OCI-LY1 (cell line): ENCODE measurements around the gene BLOC1S6.

Experiments
- H2AFZ ChIP-seq: fragments of 200-600 bp; sonication (generic), shearing (Covaris generic); 2 replicates; pipeline ENCODE4 v1.6.0; 2014; ENCODE audit warnings: antibody characterized with exemption, mild to moderate bottlenecking, low read length
- H3F3A ChIP-seq: fragments of 200-600 bp; sonication (generic), shearing (Covaris generic); 2 replicates; pipeline ENCODE4 v1.6.0; 2014; ENCODE audit warnings: mild to moderate bottlenecking, antibody characterized with exemption, low read length, moderate library complexity; ENCODE audit not compliant: insufficient read depth
- H3K27ac ChIP-seq: fragments of 200-600 bp; sonication (generic); 2 replicates; pipeline ENCODE4 v1.5.1; 2014; ENCODE audit warnings: low read length, mixed run types, mild to moderate bottlenecking, low read depth; ENCODE audit not compliant: poor library complexity, severe bottlenecking
- H3K27me3 ChIP-seq: fragments of 200-600 bp; sonication (generic); 2 replicates; pipeline ENCODE4 v1.6.0; 2014; ENCODE audit warnings: antibody characterized with exemption, mild to moderate bottlenecking, low read length, moderate library complexity; ENCODE audit not compliant: insufficient read depth
- H3K36me3 ChIP-seq: fragments of 200-600 bp; sonication (generic); 2 replicates; pipeline ENCODE4 v1.6.1; 2014; ENCODE audit warnings: mild to moderate bottlenecking, antibody characterized with exemption, low read length, moderate library complexity, mixed read lengths; ENCODE audit not compliant: insufficient read depth
- H3K4me1 ChIP-seq: fragments of 200-600 bp; sonication (generic); 2 replicates; pipeline ENCODE4 v1.5.1; 2014; ENCODE audit warnings: mild to moderate bottlenecking, low read length, moderate library complexity; ENCODE audit not compliant: insufficient read depth, severe bottlenecking
- H3K4me2 ChIP-seq: fragments of 200-600 bp; sonication (generic), shearing (Covaris generic); 2 replicates; pipeline ENCODE4 v1.6.1; 2014; ENCODE audit warnings: low read length
- H3K4me3 ChIP-seq: fragments of 200-600 bp; sonication (generic); 2 replicates; pipeline ENCODE4 v1.5.1; 2014; ENCODE audit warnings: low read length, low read depth, mild to moderate bottlenecking, mixed read lengths; ENCODE audit not compliant: poor library complexity, severe bottlenecking
- H3K79me2 ChIP-seq: fragments of 200-600 bp; shearing (Covaris generic); 2 replicates; pipeline ENCODE4 v1.6.1; 2016; ENCODE audit warnings: mixed run types, low read length, mixed read lengths; ENCODE audit not compliant: insufficient read depth
- H3K9ac ChIP-seq: fragments of 200-600 bp; sonication (generic), shearing (Covaris generic); 2 replicates; pipeline ENCODE4 v1.6.1; 2014; ENCODE audit warnings: mild to moderate bottlenecking, low read length, mixed read lengths
- H3K9me2 ChIP-seq: fragments of 200-600 bp; sonication (generic), shearing (Covaris generic); 2 replicates; pipeline ENCODE4 v1.6.1; 2014; ENCODE audit warnings: low read depth, mild to moderate bottlenecking, low read length, mixed read lengths
- H3K9me3 ChIP-seq: fragments of 200-600 bp; shearing (Covaris generic); 2 replicates; pipeline ENCODE4 v1.6.1; 2014; ENCODE audit warnings: low read length, mixed read lengths
- H4K20me1 ChIP-seq: fragments of 200-600 bp; sonication (generic), shearing (Covaris generic); 2 replicates; pipeline ENCODE4 v1.6.0; 2016; ENCODE audit warnings: mild to moderate bottlenecking, low read length; ENCODE audit not compliant: insufficient read depth
- CTCF ChIP-seq: fragments of 200-600 bp; sonication (generic), shearing (Covaris generic); IDR thresholded peaks from 2 replicates; pipeline ENCODE4 v1.5.1; 2017; ENCODE audit warnings: mild to moderate bottlenecking, antibody characterized with exemption, low read length, moderate library complexity, mixed read lengths
- EZH2 ChIP-seq: fragments of 200-600 bp; sonication (generic), shearing (Covaris generic); IDR thresholded peaks from 2 replicates; pipeline ENCODE4 v1.8.0; 2017; ENCODE audit warnings: borderline replicate concordance, mixed run types, mild to moderate bottlenecking, antibody characterized with exemption, low read length, moderate library complexity, mixed read lengths

Gene BLOC1S6

DNA sequence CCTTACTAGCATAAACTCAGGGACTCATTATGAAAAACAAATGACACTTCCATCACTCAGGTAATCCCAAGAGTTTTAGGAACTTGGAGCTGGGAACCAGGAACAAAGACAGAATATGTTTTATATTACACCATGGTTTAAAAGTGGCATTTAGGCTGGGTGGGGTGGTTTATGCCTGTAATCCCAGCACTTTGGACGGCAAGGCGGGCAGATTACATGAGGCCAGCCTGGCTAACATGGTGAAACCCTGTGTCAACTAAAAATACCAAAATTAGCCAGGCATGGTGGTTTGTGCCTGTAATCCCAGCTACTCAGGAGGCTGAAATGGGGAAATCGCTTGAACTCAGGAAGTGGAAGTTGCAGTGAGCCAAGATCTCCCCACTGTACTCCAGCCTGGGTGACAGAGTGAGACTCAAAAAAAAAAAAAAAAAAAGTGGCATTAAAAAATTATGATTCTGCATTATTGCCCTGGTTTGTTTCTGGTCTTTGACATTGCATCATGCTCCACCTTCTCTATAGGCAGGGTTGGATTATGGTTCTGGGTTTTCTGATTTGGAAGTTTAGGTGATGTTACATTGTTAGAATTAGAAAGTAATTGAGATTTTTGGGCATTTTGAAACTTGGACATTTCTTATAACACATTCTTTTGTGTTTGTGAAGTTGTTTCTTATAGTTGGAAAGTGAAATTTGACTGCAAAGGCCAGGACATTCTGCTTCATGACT is 66.7 kb downstream of the BLOC1S6 start:
- Histone ChIP-seq H3K27ac (no peak overlapping the region), H3F3A (no peaks in the 10 kb centered on the region), H3K79me2 (no peaks in the 10 kb centered on the region), H3K4me2 (no peak overlapping the region), H3K9ac (no peak overlapping the region), H4K20me1 (no peaks in the 10 kb centered on the region), H3K4me3 (no peak overlapping the region), H2AFZ (no peak overlapping the region), H3K9me2 (no peaks in the 10 kb centered on the region), H3K27me3 (no peaks in the 10 kb centered on the region), H3K4me1 (no peaks in the 10 kb centered on the region), H3K36me3 (no peaks in the 10 kb centered on the region), H3K9me3 (no peaks in the 10 kb centered on the region)
- TF ChIP-seq CTCF: no peak
- TF ChIP-seq EZH2: no peak

GRCh38 chr15:45654749-45655148 is 67.6 kb downstream of the BLOC1S6 start:
- Histone ChIP-seq H3K36me3 (no peaks in the 10 kb centered on the region), H3K79me2 (no peaks in the 10 kb centered on the region), H3K9me3 (no peaks in the 10 kb centered on the region), H3K9me2 (no peaks in the 10 kb centered on the region), H3F3A (no peaks in the 10 kb centered on the region), H2AFZ (no peak overlapping the region), H3K4me2 (no peak overlapping the region), H4K20me1 (no peaks in the 10 kb centered on the region), H3K4me1 (no peaks in the 10 kb centered on the region), H3K27ac (no peak overlapping the region), H3K9ac (no peak overlapping the region), H3K4me3 (no peak overlapping the region), H3K27me3 (no peaks in the 10 kb centered on the region)
- TF ChIP-seq EZH2 (no peak), CTCF (no peak)

- no peaks in the 10 kb centered on the region for H3K4me1 ChIP-seq
- no peak overlapping the region for H3K4me3 ChIP-seq
- no peaks in the 10 kb centered on the region for H3K9me3 ChIP-seq
- TF ChIP-seq EZH2: no peak
- no peak for TF ChIP-seq CTCF
- H3K4me2 ChIP-seq: no peak overlapping the region
- H3K27me3 ChIP-seq: no peaks in the 10 kb centered on the region
- no peaks in the 10 kb centered on the region for H3K9me2 ChIP-seq
- H3K36me3 ChIP-seq: no peaks in the 10 kb centered on the region
- no peak overlapping the region for H2AFZ ChIP-seq
- H3F3A ChIP-seq: no peaks in the 10 kb centered on the region
- H4K20me1 ChIP-seq: no peaks in the 10 kb centered on the region
- no peak overlapping the region for H3K27ac ChIP-seq
- H3K9ac ChIP-seq: no peak overlapping the region
- no peaks in the 10 kb centered on the region for H3K79me2 ChIP-seq
Measured at GRCh38 chr15:45657254-45657653, 70.1 kb downstream of the BLOC1S6 start.
